Fibroblast of lung (primary cell): ENCODE results near the gene VAMP5.

Experiments used
- CTCF ChIP-seq, 2 donors: IDR thresholded peaks in 1 of 2; conservative IDR thresholded peaks in 1 of 2; 1 replicate in 1 of 2; 2 replicates in 1 of 2; pipeline ENCODE4 v1.5.1; 2011 to 2012; ENCODE audit warnings: low read length in 2 of 2, control low read depth in 1 of 2, inconsistent platforms in 1 of 2, low read depth in 1 of 2, mild to moderate bottlenecking in 1 of 2
- EZH2 ChIP-seq: IDR thresholded peaks from 2 replicates; pipeline ENCODE4 v1.5.1; 2012; ENCODE audit warnings: low read length, control low read depth, mild to moderate bottlenecking; ENCODE audit errors: missing control alignments

DNA sequence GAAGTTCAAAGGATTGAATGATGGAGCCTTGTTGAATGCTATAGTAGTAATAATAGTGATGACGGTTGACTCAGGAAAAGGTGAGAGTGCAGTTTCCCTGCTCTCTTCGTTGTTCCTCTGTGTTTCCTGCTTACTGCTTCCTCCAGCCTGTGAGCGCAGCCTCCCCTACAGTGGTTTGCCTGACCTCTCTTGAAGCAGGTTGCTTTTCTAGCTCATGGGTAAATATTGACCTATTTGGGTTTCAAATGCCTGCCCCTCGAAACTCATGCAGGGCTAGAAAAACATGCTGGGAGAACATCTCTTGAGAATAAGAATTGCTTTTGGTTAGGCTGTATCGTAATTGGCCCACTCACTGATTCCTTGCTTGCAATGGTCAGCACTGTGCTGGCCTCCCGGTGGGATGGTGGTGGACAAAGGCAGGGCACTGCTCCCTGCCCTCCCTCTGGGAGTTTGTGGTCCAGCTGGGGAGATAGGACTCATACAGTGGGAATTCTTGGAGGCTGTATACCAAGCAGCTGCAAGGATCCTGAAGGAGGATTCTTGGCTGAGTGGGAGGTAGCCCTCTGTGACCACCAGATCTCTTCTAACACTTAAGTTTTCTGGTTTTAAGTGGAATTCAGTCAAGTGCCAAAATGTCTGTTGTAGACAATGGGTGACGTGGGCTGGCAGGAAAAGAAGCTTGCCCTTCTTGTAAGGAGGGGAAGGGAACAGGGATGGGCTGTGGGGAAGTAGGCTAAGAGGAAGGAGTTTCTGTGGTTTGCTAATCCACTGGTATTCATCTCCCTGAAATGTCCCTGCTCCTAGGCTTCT is 6.0 kb downstream of the VAMP5 start:
- TF ChIP-seq CTCF (conservative IDR thresholded peaks at IDR 0.05 in 1 of 2, IDR thresholded peaks at IDR 0.05 in 1 of 2; ENCODE audit: low read depth in 1 of 2, low read length in 2 of 2) (no peak), EZH2 (no peak)
